SU-DHL-6 (cell line): Measurements from ENCODE around the gene EPHA5.

Experiments used
- CTCF ChIP-seq: fragments of 200-600 bp; sonication (generic); IDR thresholded peaks from one replicate; pipeline ENCODE4 v1.5.1; 2017; ENCODE audit warnings: antibody characterized with exemption, mild to moderate bottlenecking, low read length, moderate library complexity; ENCODE audit not compliant: insufficient read depth, poor library complexity, severe bottlenecking
- EZH2phosphoT487 ChIP-seq: fragments of 200-600 bp; sonication (generic), shearing (Covaris generic); conservative IDR thresholded peaks from 2 replicates; pipeline ENCODE4 v1.6.1; 2018; ENCODE audit warnings: mild to moderate bottlenecking, antibody characterized with exemption, low read length, moderate library complexity, mixed read lengths

GRCh38 chr4:65546882-65547416 is 123.3 kb downstream of the EPHA5 start:
- no peak for TF ChIP-seq CTCF
- no peak for TF ChIP-seq EZH2phosphoT487
